Epidermal melanocyte (primary cell): ENCODE data around the gene RBM38.
"Not testable (repeated sequence)": the region's sequence is repeated elsewhere in the genome, so short reads cannot be mapped to it uniquely, and the experiment has no call there.

Experiments used
- DNase-seq: peaks from one replicate; pipeline ENCODE4 v3.0.0; 2011; ENCODE audit warnings: low spot score; ENCODE audit not compliant: insufficient read length

Gene RBM38

GRCh38 chr20:57390604-57391438 is at the start of gene RBM38:
RBM38 (plus strand) TSS chr20:57391396; CDS start chr20:57391582, 186 bp downstream.
- DNase-seq, result peak; percentile 79

GRCh38 chr20:57341663-57342062 is 49.5 kb upstream of the RBM38 start:
- no peak for DNase-seq

- DNase-seq, result no peak
These were observed 48.4 kb upstream of the RBM38 start for GRCh38 chr20:57342829-57343228.

GRCh38 chr20:57346477-57346876 is 44.7 kb upstream of the RBM38 start:
- DNase-seq, result no peak

- no peak for DNase-seq
These were observed 43.8 kb upstream of the RBM38 start for GRCh38 chr20:57347393-57347792.

GRCh38 chr20:57348200-57348921 is 42.8 kb upstream of the RBM38 start:
- DNase-seq, result not testable (repeated sequence)

- not testable (repeated sequence) for DNase-seq
These were observed 42.1 kb upstream of the RBM38 start for GRCh38 chr20:57348922-57349574.

- no peak for DNase-seq
These were observed 41.0 kb upstream of the RBM38 start for GRCh38 chr20:57350081-57350710.

GRCh38 chr20:57350726-57351041 is 40.5 kb upstream of the RBM38 start:
- not testable (repeated sequence) for DNase-seq

- DNase-seq, result peak; percentile 60
These were observed 40.0 kb upstream of the RBM38 start, which contains the start of gene RAE1 for GRCh38 chr20:57351042-57351783. RAE1 (plus strand) TSS chr20:57351255; CDS start chr20:57354039, 2,784 bp downstream.

- DNase-seq, result no peak
These were observed 38.9 kb upstream of the RBM38 start for GRCh38 chr20:57352305-57352704.

- no peak for DNase-seq
These were observed 37.8 kb upstream of the RBM38 start for GRCh38 chr20:57353351-57353750.

GRCh38 chr20:57361517-57361916 is 29.7 kb upstream of the RBM38 start:
- DNase-seq, result no peak

GRCh38 chr20:57364451-57364850 is 26.7 kb upstream of the RBM38 start:
- DNase-seq, result no peak

GRCh38 chr20:57369596-57369995 is 21.6 kb upstream of the RBM38 start:
- no peak for DNase-seq

GRCh38 chr20:57370316-57370715 is 20.9 kb upstream of the RBM38 start:
- DNase-seq, result no peak

- no peak for DNase-seq
These were observed 19.8 kb upstream of the RBM38 start for GRCh38 chr20:57371363-57371762.

- no peak for DNase-seq
These were observed 19.0 kb upstream of the RBM38 start for GRCh38 chr20:57372157-57372556.

GRCh38 chr20:57372581-57373350 is 18.4 kb upstream of the RBM38 start:
- no peak for DNase-seq

GRCh38 chr20:57374343-57374930 is 16.8 kb upstream of the RBM38 start:
- no peak for DNase-seq
